Trophoblast cell (in vitro differentiated cells and primary cell): ENCODE data around the gene C3.

Experiments
- DNase-seq, 2 donors: peaks; one replicate each; pipeline ENCODE4 v3.0.0-alpha.2; 2016
- H2AFZ ChIP-seq: 2 replicates; pipeline ENCODE4 v1.6.1; 2013; ENCODE audit warnings: low read length, moderate library complexity, mild to moderate bottlenecking; ENCODE audit not compliant: insufficient read depth, poor library complexity
- H2AK5ac ChIP-seq: 2 replicates; pipeline ENCODE4 v1.6.1; 2013; ENCODE audit warnings: mild to moderate bottlenecking, low read length
- H2BK120ac ChIP-seq: 2 replicates; pipeline ENCODE4 v1.6.1; 2013; ENCODE audit warnings: low read length, mild to moderate bottlenecking, moderate library complexity; ENCODE audit not compliant: insufficient read depth, poor library complexity
- H2BK12ac ChIP-seq: 2 replicates; pipeline ENCODE4 v1.6.1; 2013; ENCODE audit warnings: mild to moderate bottlenecking, low read length, moderate library complexity
- H2BK5ac ChIP-seq: 2 replicates; pipeline ENCODE4 v1.6.1; 2013; ENCODE audit warnings: low read length, low read depth, moderate library complexity, mild to moderate bottlenecking; ENCODE audit not compliant: poor library complexity
- H3K14ac ChIP-seq: 2 replicates; pipeline ENCODE4 v1.6.1; 2013; ENCODE audit warnings: mild to moderate bottlenecking, low read length
- H3K18ac ChIP-seq: 2 replicates; pipeline ENCODE4 v1.6.1; 2013; ENCODE audit warnings: mild to moderate bottlenecking, low read length
- H3K23ac ChIP-seq: 2 replicates; pipeline ENCODE4 v1.6.1; 2013; ENCODE audit warnings: low read length
- H3K27ac ChIP-seq: 2 replicates; pipeline ENCODE4 v1.5.1; 2013; ENCODE audit warnings: low read depth, mild to moderate bottlenecking, inconsistent platforms, low read length, moderate library complexity
- H3K27me3 ChIP-seq: 2 replicates; pipeline ENCODE4 v1.6.1; 2013; ENCODE audit warnings: inconsistent platforms, mild to moderate bottlenecking, low read length, moderate library complexity; ENCODE audit not compliant: insufficient read depth
- H3K36me3 ChIP-seq, 2 experiments: 1 replicate in 1 of 2; 2 replicates in 1 of 2; pipeline ENCODE4 v1.6.1; 2013; ENCODE audit warnings: low read length in 2 of 2, mild to moderate bottlenecking in 2 of 2, moderate library complexity in 1 of 2; ENCODE audit not compliant: insufficient read depth in 2 of 2, control insufficient read depth in 1 of 2
- H3K4ac ChIP-seq: 2 replicates; pipeline ENCODE4 v1.6.1; 2013; ENCODE audit warnings: low read depth, mild to moderate bottlenecking, low read length, moderate library complexity
- H3K4me1 ChIP-seq, 2 experiments: 1 replicate in 1 of 2; 2 replicates in 1 of 2; pipeline ENCODE4 v1.6.1; 2013; ENCODE audit warnings: low read length in 2 of 2, mild to moderate bottlenecking in 2 of 2, moderate library complexity in 1 of 2; ENCODE audit not compliant: insufficient read depth in 2 of 2, control insufficient read depth in 1 of 2
- H3K4me2 ChIP-seq: 2 replicates; pipeline ENCODE4 v1.6.1; 2013; ENCODE audit warnings: inconsistent platforms, mild to moderate bottlenecking, low read length, moderate library complexity
- H3K4me3 ChIP-seq: 2 replicates; pipeline ENCODE4 v1.5.1; 2013; ENCODE audit warnings: mild to moderate bottlenecking, low read depth, low read length, inconsistent platforms
- H3K79me1 ChIP-seq: one replicate; pipeline ENCODE4 v1.6.1; 2013; ENCODE audit warnings: low read length
- H3K79me2 ChIP-seq: 2 replicates; pipeline ENCODE4 v1.6.1; 2013; ENCODE audit warnings: low read length, mild to moderate bottlenecking; ENCODE audit not compliant: control insufficient read depth, insufficient read depth, poor library complexity
- H3K9ac ChIP-seq: 2 replicates; pipeline ENCODE4 v1.6.1; 2013; ENCODE audit warnings: mild to moderate bottlenecking, low read length
- H3K9me3 ChIP-seq: 2 replicates; pipeline ENCODE4 v1.6.1; 2013; ENCODE audit warnings: low read depth, mild to moderate bottlenecking, control low read depth, inconsistent platforms, low read length; ENCODE audit not compliant: insufficient read depth
- H4K12ac ChIP-seq: 2 replicates; pipeline ENCODE4 v1.6.1; 2013; ENCODE audit warnings: low read depth, mild to moderate bottlenecking, low read length, moderate library complexity
- H4K8ac ChIP-seq: 2 replicates; pipeline ENCODE4 v1.6.1; 2013; ENCODE audit warnings: low read depth, mild to moderate bottlenecking, low read length, moderate library complexity
- H4K91ac ChIP-seq: one replicate; pipeline ENCODE4 v1.6.1; 2013; ENCODE audit warnings: low read depth, mild to moderate bottlenecking, low read length, moderate library complexity
- WGBS: extraction: QIAGEN DNeasy Blood & Tissue Kit; methylation state at CpG from one replicate; pipeline ENCODE4 v1.1.7; 2013; ENCODE audit warnings: missing lambda C conversion rate; ENCODE audit not compliant: insufficient read length, insufficient coverage; ENCODE audit errors: extremely low coverage; 5-methylcytosine and 5-hydroxymethylcytosine counted together

C3 gene

DNA sequence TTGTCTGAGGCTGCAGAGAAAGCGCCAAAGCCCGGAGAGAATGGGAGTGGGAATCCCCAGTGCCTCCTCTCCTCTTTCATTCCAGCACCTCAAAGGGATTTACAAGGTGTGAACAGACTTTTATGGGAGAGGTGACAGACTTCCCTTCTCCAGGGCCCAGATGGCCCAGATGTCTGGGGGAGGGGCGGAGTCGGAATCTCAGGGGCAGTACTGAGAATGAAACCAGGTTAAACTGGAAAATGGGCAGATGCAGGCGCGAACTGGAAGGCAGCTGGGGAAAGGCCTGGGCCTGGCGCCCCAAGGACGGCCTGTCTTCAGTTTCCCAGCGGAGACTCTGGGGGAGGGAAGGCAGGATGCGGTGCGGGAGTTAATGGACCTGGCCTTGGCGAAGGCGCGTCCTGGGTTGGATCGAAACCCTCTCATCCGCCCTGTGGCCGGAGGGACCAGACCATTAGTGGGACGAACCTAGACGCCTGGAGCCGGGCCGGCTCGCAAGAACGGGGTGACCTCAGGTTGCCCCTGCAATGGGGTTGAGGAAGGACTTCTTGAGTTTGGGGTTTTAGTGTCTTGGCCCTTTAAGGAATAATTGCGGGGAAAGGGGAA, 18.4 kb upstream of the C3 start:
- Histone ChIP-seq H2AFZ (peak overlapping the region; percentile 94), H2BK120ac (peak overlapping the region; percentile 95), H3K9ac (no peak overlapping the region), H3K4me1 (peaks cover 40 to 42% of the 10 kb centered on the region in 2 experiments), H3K23ac (no peak overlapping the region), H3K18ac (peak overlapping the region; percentile 69), H4K8ac (peak overlapping the region; percentile 96), H3K79me1 (peaks cover 44% of the 10 kb centered on the region), H3K4ac (peak overlapping the region; percentile 65), H3K9me3 (no peaks in the 10 kb centered on the region), H2AK5ac (peak overlapping the region; percentile 34), H3K4me2 (peak overlapping the region; percentile 58), H3K27ac (peak overlapping the region; percentile 72), H3K14ac (peak overlapping the region; percentile 87), H4K12ac (peak overlapping the region; percentile 89), H3K79me2 (peaks cover 19% of the 10 kb centered on the region), H3K4me3 (no peak overlapping the region), H3K36me3 (peaks cover 10 to 14% of the 10 kb centered on the region in 2 experiments), H3K27me3 (no peaks in the 10 kb centered on the region), H2BK12ac (peak overlapping the region; percentile 78), H4K91ac (peak overlapping the region; percentile 93), H2BK5ac (peak overlapping the region; percentile 79)
- WGBS: no CpG with 5 or more reads among the region's 24 CpGs
- DNase-seq: peak; percentile 88 to 94

DNA sequence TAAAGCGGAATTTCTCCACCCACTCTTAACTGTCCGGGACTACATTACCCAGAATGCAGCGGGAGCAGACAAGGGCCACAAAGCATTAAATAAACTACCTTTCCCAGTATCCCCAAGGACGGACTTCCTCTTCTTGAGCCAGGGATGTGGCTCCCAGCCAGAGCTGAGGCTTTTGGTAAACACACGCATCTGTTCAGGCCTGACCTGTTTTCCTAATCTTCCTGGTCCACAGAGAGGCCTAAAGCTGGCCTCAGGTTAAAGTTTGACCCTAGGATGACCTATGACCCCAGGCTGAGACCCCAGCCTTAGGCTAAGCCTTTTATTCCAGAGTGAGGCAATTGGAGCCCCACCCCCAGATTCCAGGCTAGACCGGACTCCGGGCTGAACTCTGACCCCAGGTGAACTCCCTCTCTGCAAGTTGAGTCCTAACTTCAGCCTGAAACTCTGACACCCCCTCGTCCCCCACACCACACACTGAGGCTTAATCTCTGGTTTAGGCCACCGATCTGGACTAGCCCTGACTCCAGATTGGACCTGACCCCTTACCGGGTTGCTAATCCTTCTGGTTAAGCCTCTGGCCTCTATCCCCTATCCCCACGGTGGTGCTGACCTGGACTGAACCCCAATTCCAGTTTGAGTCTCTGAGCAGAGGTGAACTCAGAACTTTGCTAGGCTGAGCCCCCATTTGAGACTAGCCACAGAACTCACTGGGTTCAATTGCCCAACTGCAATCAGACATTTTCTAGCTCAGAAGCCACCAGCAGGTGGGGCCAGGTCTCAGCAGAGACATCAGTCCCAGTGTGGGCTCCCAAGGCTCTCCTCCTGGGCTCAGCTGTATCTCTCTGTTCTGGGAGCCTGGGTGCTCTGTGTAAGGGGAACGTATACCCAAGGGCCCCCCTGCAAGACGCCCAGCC, 17.7 kb upstream of the C3 start:
- no peaks in the 10 kb centered on the region for H3K9me3 ChIP-seq

GRCh38 chr19:6737284-6737872, 16.9 kb upstream of the C3 start, which contains the start of gene GPR108:
Gene GPR108 (minus strand): TSS chr19:6737580. CDS start chr19:6737576, 4 bp downstream.
- Histone ChIP-seq H3K9me3 (no peaks in the 10 kb centered on the region), H3K4me2 (peak within 1 kb of the TSS; percentile 86), H2BK12ac (peak within 1 kb of the TSS; percentile 68), H3K4me1 (peaks cover 25 to 28% of the 10 kb centered on the region in 2 experiments), H4K91ac (peak within 1 kb of the TSS; percentile 97), H2AFZ (peak within 1 kb of the TSS; percentile 87), H3K27ac (peak within 1 kb of the TSS; percentile 97), H4K12ac (peak within 1 kb of the TSS; percentile 93), H3K18ac (peak within 1 kb of the TSS; percentile 93), H3K23ac (no peak within 1 kb of the TSS), H3K9ac (peak within 1 kb of the TSS; percentile 91), H3K14ac (peak within 1 kb of the TSS; percentile 97), H2AK5ac (peak within 1 kb of the TSS; percentile 27), H2BK120ac (peak within 1 kb of the TSS; percentile 98), H3K79me2 (peaks cover 19% of the 10 kb centered on the region), H3K79me1 (peaks cover 38% of the 10 kb centered on the region), H4K8ac (peak within 1 kb of the TSS; percentile 96), H3K36me3 (peaks cover 11 to 16% of the 10 kb centered on the region in 2 experiments), H3K27me3 (no peaks in the 10 kb centered on the region), H3K4me3 (peak within 1 kb of the TSS; percentile 79), H2BK5ac (peak within 1 kb of the TSS; percentile 98), H3K4ac (peak within 1 kb of the TSS; percentile 61)
- WGBS: no CpG with 5 or more reads among the region's 55 CpGs
- DNase-seq: peak; percentile 100

More for the DNA sequence above, 17.7 kb upstream of the C3 start:
- peak overlapping the region; percentile 93 for H4K91ac ChIP-seq
- H4K12ac ChIP-seq: peak overlapping the region; percentile 87
- peak overlapping the region; percentile 68 for H2BK12ac ChIP-seq
- no peaks in the 10 kb centered on the region for H3K27me3 ChIP-seq
- peak overlapping the region; percentile 50 for H2BK5ac ChIP-seq
- WGBS: no CpG with 5 or more reads among the region's 13 CpGs
- H3K18ac ChIP-seq: peak overlapping the region; percentile 69
- peaks cover 40% of the 10 kb centered on the region for H3K79me1 ChIP-seq
- DNase-seq: peak; percentile 90 to 91
- H2AK5ac ChIP-seq: peak overlapping the region; percentile 27
- no peak overlapping the region for H3K9ac ChIP-seq
- peak overlapping the region; percentile 72 for H3K27ac ChIP-seq
- H3K4ac ChIP-seq: peak overlapping the region; percentile 38
- peak overlapping the region; percentile 95 for H2BK120ac ChIP-seq
- H3K4me3 ChIP-seq: no peak overlapping the region
- peak overlapping the region; percentile 96 for H4K8ac ChIP-seq
- peaks cover 33 to 36% of the 10 kb centered on the region in 2 experiments for H3K4me1 ChIP-seq
- H3K23ac ChIP-seq: no peak overlapping the region
- H3K36me3 ChIP-seq: peaks cover 9 to 13% of the 10 kb centered on the region in 2 experiments
- peak overlapping the region; percentile 16 for H3K14ac ChIP-seq
- peak overlapping the region; percentile 94 for H2AFZ ChIP-seq
- H3K79me2 ChIP-seq: peaks cover 19% of the 10 kb centered on the region
- peak overlapping the region; percentile 58 for H3K4me2 ChIP-seq

DNA sequence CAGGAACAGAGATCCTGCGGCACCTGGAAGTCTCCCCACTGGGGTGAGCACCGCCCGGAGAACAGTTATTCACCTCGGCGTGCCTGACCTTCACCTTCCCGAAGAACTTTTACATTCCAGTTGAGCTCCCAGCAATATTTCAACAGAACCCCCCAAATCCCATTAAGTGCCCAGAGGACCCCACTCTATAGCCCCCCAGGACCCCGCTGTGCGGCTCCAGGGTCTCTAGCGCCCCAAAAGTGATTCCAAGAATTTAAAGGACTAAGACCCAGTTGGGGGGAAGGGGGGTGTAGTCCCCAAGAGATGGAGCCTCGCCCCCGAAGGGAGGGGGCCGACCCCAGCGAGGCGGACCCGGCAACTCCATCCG, 16.4 kb upstream of the C3 start:
- H3K27ac ChIP-seq: peak overlapping the region; percentile 97
- no peaks in the 10 kb centered on the region for H3K9me3 ChIP-seq
- H3K27me3 ChIP-seq: no peaks in the 10 kb centered on the region
- H4K12ac ChIP-seq: peak overlapping the region; percentile 56
- peak overlapping the region; percentile 56 for H3K14ac ChIP-seq
- no peak for DNase-seq
- peak overlapping the region; percentile 16 for H2BK120ac ChIP-seq
- peak overlapping the region; percentile 91 for H4K8ac ChIP-seq
- no peak overlapping the region for H3K23ac ChIP-seq
- peak overlapping the region; percentile 79 for H3K4me3 ChIP-seq
- peak overlapping the region; percentile 30 for H3K9ac ChIP-seq
- peak overlapping the region; percentile 46 for H2BK5ac ChIP-seq
- no CpG with 5 or more reads among the region's 16 CpGs for WGBS
- peak overlapping the region; percentile 8 for H3K18ac ChIP-seq
- H3K4me1 ChIP-seq: peaks cover 24 to 27% of the 10 kb centered on the region in 2 experiments
- no peak overlapping the region for H2BK12ac ChIP-seq
- H3K79me1 ChIP-seq: peaks cover 38% of the 10 kb centered on the region
- H3K36me3 ChIP-seq: peaks cover 16 to 21% of the 10 kb centered on the region in 2 experiments
- H3K79me2 ChIP-seq: peaks cover 19% of the 10 kb centered on the region
- H3K4me2 ChIP-seq: peak overlapping the region; percentile 86
- H4K91ac ChIP-seq: peak overlapping the region; percentile 97
- H3K4ac ChIP-seq: no peak overlapping the region
- H2AFZ ChIP-seq: peak overlapping the region; percentile 87
- no peak overlapping the region for H2AK5ac ChIP-seq
